GM10847 (cell line): Measurements from ENCODE around the gene CCDC40.

ENCODE experiments used
- POLR2A ChIP-seq: IDR thresholded peaks from 2 replicates; pipeline ENCODE4 v1.6.1; 2011; ENCODE audit not compliant: insufficient read length; ENCODE audit errors: extremely low read depth

The CCDC40 gene

DNA sequence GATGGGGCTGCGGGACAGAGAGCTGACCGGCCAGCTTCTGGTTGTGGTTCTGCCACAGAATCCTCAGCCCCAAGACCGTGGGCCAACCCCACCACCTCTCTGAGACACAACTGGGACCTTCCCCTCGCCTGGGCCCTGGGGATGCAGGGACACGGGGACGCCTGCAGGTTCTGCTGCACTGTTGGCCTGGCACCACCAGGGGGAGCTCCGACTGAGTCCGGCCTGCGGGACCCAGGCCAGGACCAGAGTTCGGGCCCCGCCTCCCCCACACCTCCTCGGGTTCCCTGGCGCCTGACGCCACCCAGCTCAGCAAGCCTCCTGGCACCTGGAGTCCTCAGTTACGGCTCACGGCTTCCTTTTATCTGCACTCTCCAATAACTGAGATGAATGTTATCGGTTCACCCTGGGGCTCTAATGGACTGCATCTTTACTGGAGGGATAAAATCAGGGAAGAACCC lies 28.0 kb upstream of the CCDC40 start:
- TF ChIP-seq POLR2A = no peak

DNA sequence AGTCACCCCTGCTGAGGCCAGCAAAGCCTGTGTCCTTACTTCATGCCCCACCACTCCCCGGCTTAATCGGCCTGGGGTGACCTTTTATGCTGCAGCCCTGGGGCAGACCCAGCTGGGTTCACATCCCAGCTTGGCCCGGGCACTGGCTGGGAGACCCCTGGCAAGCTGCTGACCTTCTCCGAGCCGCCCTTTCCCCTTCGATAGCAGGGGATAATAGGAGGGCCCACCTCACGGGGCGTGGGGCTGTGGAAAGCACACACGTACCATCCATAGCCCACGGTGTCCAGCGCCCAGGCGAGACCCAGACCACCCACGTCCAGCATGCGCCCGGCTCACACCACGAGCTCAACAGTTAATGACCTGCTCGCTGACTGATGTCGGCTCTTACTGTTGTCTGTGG lies 27.6 kb upstream of the CCDC40 start:
- no peak for TF ChIP-seq POLR2A

DNA sequence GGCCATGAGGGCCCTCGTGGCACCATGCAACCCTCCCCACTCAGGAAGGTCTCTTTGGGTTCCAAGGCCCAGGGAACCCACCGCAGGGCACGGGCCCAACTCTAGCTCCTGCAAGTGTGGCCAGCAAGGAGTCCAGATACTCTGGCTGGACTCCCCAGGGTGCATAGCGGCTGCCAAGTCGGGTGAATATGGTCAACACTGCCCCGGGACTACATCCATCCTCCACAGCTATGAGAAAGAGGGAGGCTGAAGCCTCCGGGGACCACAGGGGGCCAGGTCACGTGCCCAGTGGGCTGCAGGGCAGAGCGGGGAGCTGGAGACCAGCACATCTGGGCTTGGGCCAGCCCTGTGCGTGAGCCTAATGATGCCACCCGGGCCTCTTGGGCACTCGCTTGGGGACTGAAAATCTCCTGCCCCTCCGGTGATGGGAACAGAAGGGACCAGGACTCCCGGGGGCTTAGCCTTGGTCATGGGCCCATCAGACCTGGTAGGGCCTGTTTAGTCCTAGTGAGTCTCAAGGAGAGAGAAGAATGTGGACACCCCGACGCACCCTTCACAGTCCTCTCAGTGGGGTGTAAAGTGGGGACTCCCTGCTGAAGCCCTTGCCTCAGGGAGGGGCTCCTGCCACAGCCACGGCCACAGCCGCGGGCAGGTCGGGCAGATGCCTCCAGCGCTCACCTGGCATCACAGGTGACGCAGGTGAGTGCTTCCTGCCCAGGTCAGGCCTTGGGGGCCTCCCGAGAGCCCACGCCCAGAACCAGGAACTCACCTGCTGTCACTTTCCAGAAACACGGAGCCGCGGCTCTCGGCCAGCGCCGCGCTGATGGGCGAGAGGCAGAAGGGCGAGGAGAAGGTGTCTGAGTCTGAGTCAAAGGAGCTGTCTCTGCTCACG lies 26.8 kb upstream of the CCDC40 start:
- TF ChIP-seq POLR2A = no peak

DNA sequence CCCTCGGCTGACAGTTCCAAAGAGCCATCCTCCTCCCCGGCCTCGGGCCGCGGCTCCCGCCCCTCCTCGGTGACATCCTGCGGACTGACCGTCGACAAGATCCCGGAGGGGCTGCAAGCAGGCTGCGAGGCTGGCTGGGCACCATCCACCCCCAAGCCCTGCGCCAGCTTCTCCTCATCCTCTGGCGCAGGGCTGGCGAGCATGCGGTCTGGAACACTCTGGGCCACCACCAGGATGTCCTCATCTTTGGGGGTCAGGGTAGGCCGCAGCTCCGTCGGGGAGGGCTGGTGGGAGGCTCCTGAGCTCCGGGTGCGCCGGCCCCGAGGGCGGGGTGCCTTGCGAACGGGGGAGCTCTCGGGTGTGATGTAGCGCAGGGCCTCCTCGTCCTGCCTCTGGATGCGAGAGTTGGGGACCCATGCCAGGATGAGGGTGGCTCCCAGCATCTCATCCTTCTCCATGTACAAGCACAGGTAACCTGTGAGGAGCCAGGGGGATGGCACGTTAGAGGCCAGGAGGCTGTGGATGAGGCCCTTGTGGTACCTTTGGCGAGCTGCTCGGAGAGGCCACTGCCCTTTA lies 26.1 kb upstream of the CCDC40 start:
- no peak for TF ChIP-seq POLR2A

DNA sequence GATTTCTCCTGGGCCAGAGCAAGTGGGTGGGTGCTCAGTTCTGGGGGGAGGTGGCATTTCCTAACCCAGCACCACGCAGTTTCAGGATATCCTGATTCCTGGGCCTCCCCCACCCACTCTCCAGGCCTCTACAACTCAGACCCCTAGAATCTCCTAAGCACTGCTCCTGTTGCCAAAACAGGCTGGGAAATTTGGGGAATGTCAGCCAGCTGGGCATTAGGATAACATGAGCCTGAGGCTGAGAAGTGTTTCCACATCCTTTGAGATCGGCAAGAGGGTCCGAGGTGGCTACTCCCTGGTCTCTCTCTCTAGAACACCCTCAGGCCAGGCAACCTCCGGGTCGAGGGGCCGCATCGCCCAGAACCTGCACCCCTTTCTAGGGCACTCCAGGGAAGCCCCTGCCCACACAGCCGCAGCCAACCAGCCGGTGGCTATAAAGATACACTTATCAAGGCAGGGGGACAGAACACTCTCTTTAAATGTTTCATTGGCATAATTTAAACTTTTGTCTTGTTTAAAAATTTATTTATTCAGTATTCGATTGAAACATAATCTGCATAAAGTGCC lies 24.4 kb upstream of the CCDC40 start:
- no peak for TF ChIP-seq POLR2A

DNA sequence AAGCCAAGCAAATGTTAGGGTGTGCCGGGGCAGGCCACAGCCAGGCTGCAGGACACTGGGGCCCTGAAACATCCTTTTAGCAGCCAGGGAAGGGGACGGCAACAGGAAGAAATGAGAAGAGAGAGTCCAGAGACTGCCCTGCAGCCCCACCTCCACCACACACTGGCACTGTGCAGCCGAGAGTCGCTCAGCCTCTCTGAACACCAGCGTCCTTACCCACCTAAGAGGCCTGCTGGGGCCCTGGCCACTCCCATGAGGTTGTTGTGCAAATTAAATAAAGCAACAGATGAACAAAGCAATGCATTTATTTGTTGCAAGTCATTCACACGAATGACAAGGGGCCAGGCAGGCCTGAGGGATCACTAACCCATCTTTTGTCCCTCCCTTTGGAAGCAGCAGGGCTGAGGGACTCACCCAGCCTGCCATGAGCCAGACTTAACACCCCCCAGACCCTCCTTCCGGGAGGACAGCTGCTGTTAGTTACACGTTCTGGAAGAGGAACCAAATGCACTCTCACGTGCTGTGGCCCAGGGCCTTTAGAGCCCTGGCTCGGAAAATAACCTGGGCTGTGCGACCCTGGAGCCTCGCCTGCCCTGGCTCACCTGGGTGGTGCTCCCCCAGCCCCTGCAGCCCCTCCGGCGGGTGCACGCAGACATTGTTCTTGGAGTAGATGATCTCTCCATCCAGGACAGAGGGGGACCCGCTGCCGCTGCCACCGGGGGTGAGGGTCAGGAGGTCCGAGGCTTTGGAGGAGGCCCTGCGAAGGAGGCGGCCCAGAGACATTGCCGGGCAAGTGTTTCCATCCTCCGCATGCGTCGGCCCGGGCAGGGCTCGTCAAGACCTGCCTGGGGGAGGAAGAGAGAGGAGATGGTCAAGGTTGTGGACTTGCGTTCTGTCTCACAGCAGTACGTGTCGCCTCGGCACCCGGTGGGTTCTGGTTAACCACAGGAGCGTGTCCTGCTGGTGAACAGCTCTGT lies 23.4 kb upstream of the CCDC40 start:
- TF ChIP-seq POLR2A = no peak

DNA sequence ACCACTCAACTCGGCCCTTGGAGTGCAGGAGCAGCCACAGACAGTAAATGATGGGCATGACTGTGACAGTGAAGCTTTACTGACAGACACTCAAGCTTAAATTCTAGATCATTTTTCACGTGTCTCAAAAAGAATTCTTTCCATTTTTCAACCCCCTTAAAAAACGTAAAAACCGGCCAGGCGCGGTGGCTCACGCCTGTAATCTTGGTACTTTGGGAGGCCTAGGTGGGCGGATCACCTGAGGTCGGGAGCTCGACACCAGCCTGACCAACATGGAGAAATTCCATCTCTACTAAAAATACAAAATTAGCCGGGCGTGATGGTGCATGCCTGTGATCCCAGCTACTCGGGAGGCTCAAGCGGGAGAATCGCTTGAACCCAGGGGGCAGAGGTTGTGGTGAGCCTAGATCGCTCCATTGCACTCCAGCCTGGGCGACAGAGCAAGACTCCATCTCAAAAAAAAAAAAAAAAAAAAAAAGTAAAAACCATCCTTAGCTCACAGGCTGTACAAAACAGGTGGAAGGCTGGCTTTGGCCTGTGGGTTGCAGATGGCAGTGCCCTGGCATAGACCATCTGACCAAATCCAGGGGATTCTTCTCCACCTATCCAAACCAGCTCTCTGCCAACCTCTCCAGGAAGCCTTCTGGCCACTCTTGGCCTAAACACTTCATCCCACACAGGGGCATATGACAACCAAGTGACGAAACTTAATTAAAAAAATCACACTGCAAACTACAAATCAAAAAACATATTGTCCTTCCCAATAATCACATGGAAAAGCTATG lies 19.0 kb upstream of the CCDC40 start:
- TF ChIP-seq POLR2A = no peak

DNA sequence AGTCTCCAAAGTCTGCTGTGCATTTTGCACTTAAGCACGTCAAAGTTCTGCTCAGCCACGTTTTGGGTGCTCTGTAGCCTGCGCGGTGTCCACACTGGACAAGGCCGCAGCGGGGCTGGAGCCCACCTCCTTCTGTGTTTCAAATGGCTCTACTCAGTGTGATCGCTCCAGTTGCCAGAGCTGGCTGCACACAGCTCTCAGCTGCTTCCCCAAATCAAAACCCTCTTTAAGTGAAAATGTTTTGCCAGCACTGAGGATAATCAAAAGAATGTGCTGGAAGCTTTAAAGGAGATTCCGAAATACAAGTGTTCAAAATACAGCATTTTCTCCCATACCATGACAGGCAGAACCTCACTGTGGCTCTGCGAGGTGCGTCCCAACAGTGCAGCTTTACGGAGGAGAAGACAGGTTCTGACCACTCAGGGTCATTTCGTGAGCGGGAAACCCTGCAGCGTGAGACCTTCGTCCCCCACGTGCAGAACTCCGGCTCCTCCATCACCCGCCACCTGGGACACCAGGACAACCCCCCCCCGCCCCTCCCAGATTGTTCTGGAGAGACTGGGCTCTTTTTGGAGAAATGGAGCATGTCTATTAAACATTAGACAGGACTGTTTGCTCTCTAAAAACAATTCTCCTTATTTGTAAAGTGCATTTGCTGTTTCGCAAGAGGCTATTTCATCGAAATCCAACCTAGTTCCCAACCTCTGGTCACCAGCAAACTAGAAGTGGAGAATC lies 17.4 kb upstream of the CCDC40 start:
- TF ChIP-seq POLR2A = no peak

DNA sequence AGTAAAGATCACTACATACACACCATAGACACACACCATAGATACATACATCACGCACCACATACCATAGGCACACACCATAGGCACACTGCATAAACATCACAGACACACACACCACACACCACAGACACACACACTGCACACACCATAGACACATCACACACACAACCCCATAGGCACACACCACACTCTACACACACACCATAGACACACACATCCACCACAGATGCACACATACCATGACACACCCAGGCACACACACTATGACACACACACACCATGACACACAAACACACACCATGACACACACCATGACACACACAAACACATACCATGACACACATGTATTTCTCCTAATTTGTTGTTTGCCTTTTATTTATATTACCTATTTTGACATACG lies 14.8 kb upstream of the CCDC40 start:
- no peak for TF ChIP-seq POLR2A

DNA sequence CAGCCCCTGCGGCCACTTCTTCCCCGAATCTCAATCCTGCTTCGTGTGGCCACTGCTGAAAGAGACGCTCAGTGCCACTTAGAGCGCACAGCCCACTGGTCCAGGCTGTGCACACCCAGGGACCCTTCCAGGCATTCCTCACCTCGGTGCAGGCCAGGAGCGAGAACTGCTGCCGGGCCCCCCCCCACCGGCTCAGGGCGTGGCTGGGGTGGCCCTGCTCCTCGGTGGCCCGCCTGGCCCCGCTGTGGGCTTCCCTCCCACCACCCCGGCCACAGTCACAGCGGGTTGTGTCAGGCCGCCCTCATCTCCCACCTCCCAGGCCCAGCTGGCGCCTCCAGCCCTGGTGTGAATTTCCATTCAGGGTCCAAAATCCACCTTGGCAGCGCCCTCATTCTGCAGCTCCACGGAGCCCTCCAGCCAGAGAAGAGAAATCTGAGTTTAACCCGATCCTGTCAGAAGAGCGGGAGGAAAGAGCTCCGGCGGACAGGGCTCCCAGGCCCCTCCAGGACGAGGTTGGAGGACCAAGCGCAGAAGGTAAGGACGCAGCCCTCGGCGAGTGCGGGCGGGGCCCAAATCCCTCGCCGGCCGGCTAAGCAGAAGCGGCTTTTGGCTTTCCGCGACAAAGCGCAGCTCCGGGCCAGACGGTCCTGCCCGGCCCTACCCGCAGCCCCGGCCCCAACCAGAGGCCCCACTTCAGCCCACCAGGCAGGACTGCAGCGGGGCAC lies 12.8 kb upstream of the CCDC40 start:
- TF ChIP-seq POLR2A = no peak

DNA sequence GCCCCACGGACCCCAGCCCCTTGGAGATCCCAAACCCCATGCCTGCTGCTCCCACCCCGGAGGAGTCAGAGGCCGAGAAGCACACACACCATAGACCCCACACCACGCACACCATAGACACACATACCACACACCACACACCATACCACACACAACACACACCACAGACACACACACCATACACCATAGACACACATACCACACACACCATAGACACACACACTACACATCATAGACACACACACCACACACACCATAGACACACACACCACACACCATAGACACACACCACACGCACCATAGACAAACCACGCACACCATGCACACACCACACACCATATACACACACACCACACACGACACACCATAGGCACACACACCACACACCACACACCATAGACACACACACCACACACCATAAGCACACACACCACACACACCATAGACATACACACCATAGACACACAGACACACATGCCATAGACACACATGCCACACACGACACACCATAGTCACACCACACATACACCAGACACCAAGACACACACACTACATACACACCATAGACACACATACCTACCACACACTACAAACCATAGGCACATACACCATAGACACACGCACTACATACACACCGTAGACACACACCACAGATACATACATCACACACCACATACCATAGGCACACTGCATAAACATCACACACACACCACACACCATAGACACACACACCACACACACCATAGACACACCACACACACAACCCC lies 12.1 kb upstream of the CCDC40 start:
- TF ChIP-seq POLR2A = no peak

DNA sequence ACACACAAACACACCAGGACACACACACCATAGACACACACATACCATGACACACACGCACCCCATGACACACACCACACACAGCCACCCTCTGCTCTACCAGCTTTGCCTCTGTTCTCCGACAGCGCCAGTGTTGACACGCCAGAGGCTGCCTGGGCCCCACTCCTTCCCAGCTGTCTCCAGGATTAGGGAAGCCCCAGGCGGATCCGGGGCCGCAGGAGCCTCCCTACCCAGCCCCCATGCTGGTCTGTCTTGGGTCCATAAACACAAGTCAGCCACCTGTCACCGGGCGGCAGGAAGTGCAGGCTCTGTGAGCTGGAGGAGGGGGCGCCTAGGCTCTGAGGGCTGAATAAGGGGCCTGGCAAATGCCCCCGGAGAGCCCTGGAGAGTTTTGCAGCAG lies 11.3 kb upstream of the CCDC40 start:
- TF ChIP-seq POLR2A = no peak

DNA sequence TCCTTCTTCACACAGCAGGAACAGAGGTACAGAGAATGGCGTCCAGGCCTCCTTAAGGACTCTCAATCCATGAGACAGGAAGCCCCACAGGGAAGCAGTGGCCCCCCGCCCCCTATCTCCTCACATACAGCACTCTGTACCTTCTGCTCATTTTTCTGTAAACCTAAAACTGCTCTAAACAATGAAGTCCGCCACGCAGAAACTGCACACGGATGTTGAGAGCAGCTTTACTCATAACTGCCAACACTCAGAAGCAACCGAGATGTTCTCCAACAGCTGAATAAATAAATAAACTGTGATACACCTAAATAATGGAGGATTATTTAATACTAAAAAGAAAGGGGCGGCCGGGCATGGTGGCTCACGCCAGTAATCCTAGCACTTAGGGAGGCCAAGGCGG lies 10.6 kb upstream of the CCDC40 start:
- no peak for TF ChIP-seq POLR2A
